Thoracic aorta (tissue), 2 donors: ENCODE results near the gene CYTL1. TPM values are rescaled to one million over a fixed set of nuclear protein-coding genes. Genes with fewer than 3 reads are reported as not detected.

Source experiments
- ATAC-seq: fragments of 150-250 bp; one replicate; pipeline ENCODE4 v1.8.0; 2017; ENCODE audit warnings: low read depth; ENCODE audit not compliant: insufficient number of reproducible peaks, low FRiP score
- DNase-seq: peaks from one replicate; pipeline ENCODE4 v3.0.0-alpha.2; 2020; ENCODE audit warnings: low spot score
- H3K27ac ChIP-seq, 2 donors: fragments of 200-600 bp; sonication (generic); 1 replicate in 1 of 2; 2 replicates in 1 of 2; pipeline ENCODE4 v1.5.1; 2016; ENCODE audit warnings: mild to moderate bottlenecking in 2 of 2, moderate library complexity in 2 of 2
- H3K27me3 ChIP-seq: fragments of 200-600 bp; sonication (generic); replicated peaks from 2 replicates; pipeline ENCODE4 v1.6.0; 2016; ENCODE audit warnings: mild to moderate bottlenecking; ENCODE audit not compliant: insufficient read depth
- H3K36me3 ChIP-seq: fragments of 200-600 bp; sonication (generic); one replicate; pipeline ENCODE4 v1.5.1; 2016
- H3K4me1 ChIP-seq, 2 donors: fragments of 200-600 bp; sonication (generic); 1 replicate in 1 of 2; 2 replicates in 1 of 2; pipeline versions ENCODE4 v1.5.1 to v1.6.0; 2016; ENCODE audit warnings: low read depth in 2 of 2, mild to moderate bottlenecking in 1 of 2; ENCODE audit not compliant: control insufficient read depth in 1 of 2
- H3K4me3 ChIP-seq: fragments of 200-600 bp; sonication (generic); 2 replicates; pipeline ENCODE4 v1.5.1; 2016; ENCODE audit warnings: mild to moderate bottlenecking
- H3K9me3 ChIP-seq: fragments of 200-600 bp; sonication (generic); 2 replicates; pipeline ENCODE4 v1.5.1; 2016
- total RNA-seq, 2 donors: library from RNA; depleted of rRNA; stranded (reverse); fragments of >200 nt; gene quantifications; one replicate each; pipeline versions ENCODE4 v1.1.0 to v1.2.3, GENCODE V29; 2016
- TF ChIP-seq, protein P1 (sequence below): fragments of 200-600 bp; sonication (generic); IDR thresholded peaks from one replicate; pipeline ENCODE4 v1.5.1; 2019; ENCODE audit warnings: antibody characterized with exemption

CYTL1 gene
- total RNA-seq, 2 donors from 2014 or later: 52.3 to 126 TPM

DNA sequence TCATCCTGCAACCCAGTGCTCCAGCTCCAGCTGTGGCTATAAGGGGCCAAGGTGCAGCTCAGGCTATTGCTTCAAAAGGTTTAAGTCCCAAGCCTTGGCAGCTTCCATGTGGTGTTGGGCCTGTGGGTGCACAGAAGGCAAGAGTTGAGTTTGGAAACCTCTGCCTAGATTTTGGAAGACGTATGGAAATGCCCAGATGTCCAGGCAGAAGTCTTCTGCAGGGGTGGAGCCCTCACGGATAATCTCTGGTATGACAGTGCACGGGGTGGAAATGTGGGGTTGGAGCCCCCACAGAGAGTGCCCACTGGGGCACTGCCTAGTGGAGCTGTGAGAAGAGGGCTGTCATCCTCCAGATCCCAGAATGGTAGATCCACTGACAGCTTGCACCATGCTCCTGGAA, 44.5 kb downstream of the CYTL1 start:
- no peaks in the 10 kb centered on the region for H3K9me3 ChIP-seq
- H3K4me3 ChIP-seq: no peak overlapping the region
- H3K4me1 ChIP-seq: no peaks in the 10 kb centered on the region
- no peaks in the 10 kb centered on the region for H3K27me3 ChIP-seq
- no peaks in the 10 kb centered on the region for H3K36me3 ChIP-seq
- ATAC-seq: no peak
- DNase-seq: no peak
- TF ChIP-seq, protein P1, sequence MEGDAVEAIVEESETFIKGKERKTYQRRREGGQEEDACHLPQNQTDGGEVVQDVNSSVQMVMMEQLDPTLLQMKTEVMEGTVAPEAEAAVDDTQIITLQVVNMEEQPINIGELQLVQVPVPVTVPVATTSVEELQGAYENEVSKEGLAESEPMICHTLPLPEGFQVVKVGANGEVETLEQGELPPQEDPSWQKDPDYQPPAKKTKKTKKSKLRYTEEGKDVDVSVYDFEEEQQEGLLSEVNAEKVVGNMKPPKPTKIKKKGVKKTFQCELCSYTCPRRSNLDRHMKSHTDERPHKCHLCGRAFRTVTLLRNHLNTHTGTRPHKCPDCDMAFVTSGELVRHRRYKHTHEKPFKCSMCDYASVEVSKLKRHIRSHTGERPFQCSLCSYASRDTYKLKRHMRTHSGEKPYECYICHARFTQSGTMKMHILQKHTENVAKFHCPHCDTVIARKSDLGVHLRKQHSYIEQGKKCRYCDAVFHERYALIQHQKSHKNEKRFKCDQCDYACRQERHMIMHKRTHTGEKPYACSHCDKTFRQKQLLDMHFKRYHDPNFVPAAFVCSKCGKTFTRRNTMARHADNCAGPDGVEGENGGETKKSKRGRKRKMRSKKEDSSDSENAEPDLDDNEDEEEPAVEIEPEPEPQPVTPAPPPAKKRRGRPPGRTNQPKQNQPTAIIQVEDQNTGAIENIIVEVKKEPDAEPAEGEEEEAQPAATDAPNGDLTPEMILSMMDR: no peak
- H3K27ac ChIP-seq: no peak overlapping the region

DNA sequence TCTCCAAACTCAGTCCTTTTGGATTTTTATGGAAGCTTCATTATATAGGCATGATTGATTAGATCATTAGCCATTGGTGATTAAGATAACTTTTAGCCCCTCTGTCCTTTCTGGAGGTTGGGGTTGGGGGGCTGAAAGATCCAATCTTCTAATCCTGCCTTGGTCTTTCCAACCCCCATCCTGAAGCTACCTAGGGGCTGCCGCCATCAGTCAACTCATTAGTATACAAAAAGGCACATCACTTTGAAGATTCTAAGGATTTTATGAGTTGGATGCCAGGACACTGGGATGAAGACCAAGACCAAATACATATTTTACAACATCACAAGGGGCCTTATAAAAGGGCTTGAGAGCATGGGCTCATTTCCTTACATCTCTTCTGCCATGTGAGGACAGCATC, 47.5 kb downstream of the CYTL1 start:
- no peak for ATAC-seq
- TF ChIP-seq, protein P1: no peak
- no peak overlapping the region for H3K4me3 ChIP-seq

GRCh38 chr4:4969298-4969697, 50.0 kb downstream of the CYTL1 start:
- no peaks in the 10 kb centered on the region for H3K36me3 ChIP-seq
- no peaks in the 10 kb centered on the region for H3K4me1 ChIP-seq
- no peak overlapping the region for H3K27ac ChIP-seq
- DNase-seq (peak; percentile 10), ATAC-seq (no peak)
- no peaks in the 10 kb centered on the region for H3K27me3 ChIP-seq
- H3K9me3 ChIP-seq: no peaks in the 10 kb centered on the region
- no peak overlapping the region for H3K4me3 ChIP-seq
- TF ChIP-seq, protein P1: no peak

More for the DNA sequence above, 47.5 kb downstream of the CYTL1 start:
- no peaks in the 10 kb centered on the region for H3K4me1 ChIP-seq
- H3K27me3 ChIP-seq: no peaks in the 10 kb centered on the region
- H3K27ac ChIP-seq: no peak overlapping the region
- H3K9me3 ChIP-seq: no peaks in the 10 kb centered on the region
- H3K36me3 ChIP-seq: no peaks in the 10 kb centered on the region
- no peak for DNase-seq

- ATAC-seq: no peak
- Histone ChIP-seq H3K9me3 (peaks cover 3% of the 10 kb centered on the region), H3K4me1 (no peaks in the 10 kb centered on the region), H3K36me3 (no peaks in the 10 kb centered on the region), H3K27ac (no peak overlapping the region), H3K27me3 (no peaks in the 10 kb centered on the region), H3K4me3 (no peak overlapping the region)
- DNase-seq: no peak
- TF ChIP-seq, protein P1: no peak
Measured at GRCh38 chr4:4968161-4968725, 51.0 kb downstream of the CYTL1 start.

Other genes starting within 250 kb of the CYTL1 start
- gene MSX1, start 159.8 kb downstream of the CYTL1 start, total RNA-seq: 10 to 100 TPM; 11.0 to 24.6 TPM
- 1 to 10 TPM; 4.5 to 7.0 TPM for gene STK32B, start 32.0 kb upstream of the CYTL1 start, total RNA-seq